ENCODE results near the gene MRPL41.

DNA sequence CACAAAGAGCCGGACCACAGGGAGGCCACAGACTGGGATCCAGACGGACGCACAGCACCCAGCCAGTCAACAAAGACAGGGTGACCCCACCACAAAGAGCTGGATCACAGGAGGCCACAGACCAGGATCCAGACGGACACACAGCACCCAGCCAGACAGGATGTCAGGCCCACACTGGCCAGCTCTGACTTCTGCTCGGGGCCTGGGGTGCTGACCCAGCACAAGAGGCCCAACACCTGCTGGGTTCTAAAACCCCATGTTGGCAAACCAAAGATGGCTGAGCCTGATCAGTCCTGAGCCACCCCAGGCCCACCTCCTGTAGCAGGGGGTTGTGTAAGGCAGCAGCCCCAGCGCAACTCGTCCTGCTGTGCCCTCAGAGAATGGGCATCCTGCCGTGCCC lies 32.3 kb downstream of the MRPL41 start:
- no peak for TF ChIP-seq CTCF (IDR thresholded peaks at IDR 0.05; ENCODE audit: low read depth, low read length)
- no peak for TF ChIP-seq EZH2phosphoT487 (IDR thresholded peaks at IDR 0.05; ENCODE audit: low read depth)
